Erythroblast (primary cell): Measurements from ENCODE around the gene CERS6.

Source experiments
- GATA1 ChIP-seq: IDR thresholded peaks from 2 replicates; pipeline ENCODE4 v1.6.1; 2011; ENCODE audit warnings: low read depth, mild to moderate bottlenecking, control low read depth, low read length, moderate library complexity
- POLR2A ChIP-seq: IDR thresholded peaks from 2 replicates; pipeline ENCODE4 v1.6.1; 2011; ENCODE audit warnings: mild to moderate bottlenecking, low read length

DNA sequence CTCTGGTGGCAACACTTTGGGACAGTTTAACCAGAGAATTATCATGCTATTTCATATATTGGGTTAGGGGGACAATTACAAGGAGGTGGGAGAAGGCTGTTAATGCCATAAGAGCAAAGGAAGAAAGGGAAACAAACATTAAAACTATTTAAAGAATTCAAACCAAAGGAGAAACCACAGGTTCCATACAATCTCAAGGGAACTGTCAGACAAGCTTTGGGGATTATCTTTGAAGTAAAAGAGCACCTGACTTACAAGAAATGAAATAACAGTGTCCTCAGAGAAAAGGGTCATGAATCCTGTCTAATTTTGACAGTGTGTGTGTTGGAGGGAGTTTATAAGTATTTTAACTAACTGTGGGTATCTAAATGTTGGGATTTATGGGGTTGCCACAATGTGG lies 44.4 kb downstream of the CERS6 start:
- TF ChIP-seq POLR2A (no peak), GATA1 (no peak)
